HepG2 (cell line): ENCODE data around the gene PODN. TPM values are rescaled to one million over a fixed set of nuclear protein-coding genes. Genes with fewer than 3 reads are reported as not detected.

Experiments
- ATAC-seq: fragments of 200-7000 bp; cut with Tn5 transposase; 3 replicates; pipeline ENCODE4 v1.9.1; 2020; ENCODE audit warnings: mild to moderate bottlenecking, moderate library complexity
- BruUV-seq: library from RNA; stranded (reverse); fragments of 400-500 nt; replicated peaks from 2 replicates; lab custom pipeline; 2021; lab: Mats Ljungman, UMichigan
- CTCF ChIA-PET: fragments of 300-600 bp; formaldehyde crosslinking; extraction: SDS; loops from one replicate; lab custom pipeline; 2021; ENCODE audit warnings: low total read pairs, inconsistent platforms, low intra/inter-chr PET ratio; lab: Yijun Ruan, JAX
- POLR2A ChIA-PET: fragments of 350-600 bp; sonication (Branson Sonifier 250); formaldehyde crosslinking; loops from one replicate; lab custom pipeline; 2020; ENCODE audit warnings: antibody characterized with exemption, inconsistent platforms; lab: Yijun Ruan, JAX
- DNase-seq: peaks from one replicate; pipeline ENCODE4 v3.0.0-alpha.2; 2015; ENCODE audit warnings: low spot score
- FAIRE-seq: peaks from 3 replicates; lab custom pipeline; 2011; peaks lifted over from hg19 to GRCh38; lab: Jason Lieb, UNC
- H2AFZ ChIP-seq: one replicate; pipeline ENCODE4 v1.6.1; 2011; ENCODE audit warnings: low read length, inconsistent platforms
- H3K27ac ChIP-seq: fragments of 300-600 bp; 3 replicates; pipeline ENCODE4 v1.8.0; 2011; ENCODE audit warnings: mixed run types, mild to moderate bottlenecking, mixed read lengths, low read length, inconsistent platforms; ENCODE audit not compliant: insufficient read depth; ENCODE audit errors: extremely low read length
- H3K27me3 ChIP-seq, 2 experiments: fragments of 200-600 bp in 1 of 2; 2 replicates in 1 of 2; 3 replicates in 1 of 2; pipeline versions ENCODE4 v1.6.0 to v1.8.0; 2011; ENCODE audit warnings: low read length in 2 of 2, mild to moderate bottlenecking in 2 of 2, moderate library complexity in 2 of 2, inconsistent platforms in 1 of 2; ENCODE audit not compliant: insufficient read depth in 2 of 2, control insufficient read depth in 1 of 2
- H3K36me3 ChIP-seq, 2 experiments: fragments of 200-600 bp in 1 of 2; replicated peaks in 1 of 2; 2 replicates in 1 of 2; 3 replicates in 1 of 2; pipeline versions ENCODE4 v1.5.1 to v1.8.0; 2011; ENCODE audit warnings: low read length in 2 of 2, inconsistent platforms in 1 of 2; ENCODE audit not compliant: insufficient read depth in 2 of 2, control insufficient read depth in 1 of 2
- H3K4me1 ChIP-seq: 2 replicates; pipeline ENCODE4 v1.5.1; 2012; ENCODE audit warnings: low read length, inconsistent platforms; ENCODE audit not compliant: insufficient read depth
- H3K4me2 ChIP-seq: 2 replicates; pipeline ENCODE4 v1.6.0; 2011; ENCODE audit warnings: low read depth, low read length, inconsistent platforms
- H3K4me3 ChIP-seq, 3 experiments: fragments of 200-600 bp in 1 of 3; sonication (generic), shearing (Covaris generic) in 1 of 3; replicated peaks in 1 of 3; 2 replicates each; pipeline ENCODE4 v1.5.1; 2011 to 2016; ENCODE audit warnings: low read length in 3 of 3, inconsistent platforms in 2 of 3, low read depth in 2 of 3, mild to moderate bottlenecking in 2 of 3, control low read depth in 1 of 3, mixed read lengths in 1 of 3; ENCODE audit not compliant: insufficient read depth in 1 of 3
- H3K79me2 ChIP-seq: one replicate; pipeline ENCODE4 v1.6.1; 2011; ENCODE audit warnings: low read length, inconsistent platforms; ENCODE audit not compliant: insufficient read depth
- H3K9ac ChIP-seq: 2 replicates; pipeline ENCODE4 v1.6.0; 2011; ENCODE audit warnings: mild to moderate bottlenecking, low read depth, low read length, inconsistent platforms; ENCODE audit not compliant: insufficient read depth
- H3K9me3 ChIP-seq: 2 replicates; pipeline ENCODE4 v1.5.1; 2012; ENCODE audit warnings: mild to moderate bottlenecking, low read length
- H4K20me1 ChIP-seq: 2 replicates; pipeline ENCODE4 v1.6.0; 2011; ENCODE audit warnings: inconsistent platforms, mild to moderate bottlenecking, low read length, moderate library complexity; ENCODE audit not compliant: insufficient read depth
- CBFB ChIP-seq: sonication (generic); formaldehyde crosslinking; IDR thresholded peaks from 2 replicates; pipeline ENCODE4 v1.4.0; 2020; ENCODE audit warnings: missing genetic modification reagents
- HDAC1 ChIP-seq: sonication (generic); formaldehyde crosslinking; IDR thresholded peaks from 2 replicates; pipeline ENCODE4 v1.5.1; 2020; ENCODE audit warnings: mild to moderate bottlenecking, missing genetic modification reagents
- IRX3 ChIP-seq: sonication (generic); formaldehyde crosslinking; IDR thresholded peaks from 2 replicates; pipeline ENCODE4 v1.8.1; 2023; ENCODE audit warnings: mild to moderate bottlenecking, low read depth, missing genetic modification reagents, borderline replicate concordance
- KLF16 ChIP-seq, 2 experiments: sonication (generic) in 1 of 2; formaldehyde crosslinking in 1 of 2; IDR thresholded peaks; 2 replicates each; pipeline versions ENCODE4 v1.6.1 to v1.8.0; 2016 to 2023; ENCODE audit warnings: missing genetic modification reagents in 2 of 2, missing compliant biosample characterization in 1 of 2
- MBD4 ChIP-seq: IDR thresholded peaks from 2 replicates; pipeline ENCODE4 v1.6.1; 2012; ENCODE audit warnings: low read length, inconsistent platforms, borderline replicate concordance
- POGZ ChIP-seq: sonication (generic); formaldehyde crosslinking; IDR thresholded peaks from 2 replicates; pipeline ENCODE4 v1.4.0; 2020; ENCODE audit warnings: mild to moderate bottlenecking, missing genetic modification reagents
- SALL1 ChIP-seq: sonication (generic); formaldehyde crosslinking; IDR thresholded peaks from 2 replicates; pipeline ENCODE4 v1.8.0; 2022; ENCODE audit warnings: mild to moderate bottlenecking, missing genetic modification reagents
- SAP130 ChIP-seq: IDR thresholded peaks from 2 replicates; pipeline ENCODE4 v1.6.1; 2016; ENCODE audit warnings: low read depth
- TOPORS ChIP-seq: sonication (generic); formaldehyde crosslinking; IDR thresholded peaks from 2 replicates; pipeline ENCODE4 v1.8.0; 2023; ENCODE audit warnings: mild to moderate bottlenecking, missing genetic modification reagents
- ZNF317 ChIP-seq: sonication (generic); formaldehyde crosslinking; IDR thresholded peaks from 2 replicates; pipeline ENCODE4 v1.5.0; 2020; ENCODE audit warnings: mild to moderate bottlenecking, missing genetic modification reagents
- ZNF431 ChIP-seq: sonication (generic); formaldehyde crosslinking; IDR thresholded peaks from 2 replicates; pipeline ENCODE4 v1.9.0; 2022; ENCODE audit warnings: missing genetic modification reagents, low read depth, mild to moderate bottlenecking, borderline replicate concordance
- ZSCAN30 ChIP-seq: sonication (generic); formaldehyde crosslinking; IDR thresholded peaks from 2 replicates; pipeline ENCODE4 v1.5.0; 2020; ENCODE audit warnings: mild to moderate bottlenecking, missing genetic modification reagents
- WGBS: methylation state at CpG from one replicate; pipeline ENCODE4 v1.1.6; 2017; ENCODE audit warnings: low lambda C conversion rate; 5-methylcytosine and 5-hydroxymethylcytosine counted together
- in situ Hi-C: cut with HindIII; loops from 2 replicates; pipeline ENCODE4 v1.10.0; 2017; ENCODE audit warnings: low pct_unique_long_range_greater_than_20kb; ENCODE audit not compliant: extremely low pct_ligation_motif_present
- intact Hi-C: fragments of 100-400 bp; cut with micrococcal nuclease; formaldehyde crosslinking; loops from one replicate; pipeline ENCODE4 v1.10.0; 2022; ENCODE audit not compliant: unreplicated experiment
- polyA plus RNA-seq, 8 experiments: library from polyadenylated mRNA; depleted of rRNA in 3 of 8; stranded (reverse) in 7 of 8; unstranded in 1 of 8; fragments of >200 nt; fragmentation: Illumina TruSeq in 4 of 8; extraction: Trizol in 4 of 8; gene quantifications; 2 replicates each; pipeline versions ENCODE4 v1.2.1 to v1.2.3, GENCODE V29; 2011 to 2016; ENCODE audit warnings: low read depth in 4 of 8, missing spikeins in 1 of 8, mixed read lengths in 1 of 8; ENCODE audit not compliant: insufficient read depth in 1 of 8
- total RNA-seq, 5 experiments: library from RNA; depleted of rRNA; stranded (reverse); fragments of >200 nt; fragmentation: Illumina TruSeq; extraction: Trizol; gene quantifications; 2 replicates each; pipeline ENCODE4 v1.2.3, GENCODE V29; 2016; ENCODE audit warnings: low read depth in 1 of 5
- TF ChIP-seq, protein P1 (sequence below): IDR thresholded peaks from 2 replicates; pipeline ENCODE4 v1.6.1; 2016
- TF ChIP-seq, protein P2 (sequence below): sonication (generic); formaldehyde crosslinking; IDR thresholded peaks from 2 replicates; pipeline ENCODE4 v1.5.1; 2020; ENCODE audit warnings: mild to moderate bottlenecking, missing genetic modification reagents, borderline replicate concordance
- TF ChIP-seq, protein P3 (sequence below): sonication (generic); formaldehyde crosslinking; IDR thresholded peaks from 2 replicates; pipeline ENCODE4 v1.5.0; 2020; ENCODE audit warnings: missing genetic modification reagents

PODN gene
- total and polyA plus RNA-seq, 2 of the 13 experiments (the other 11 are each of a cell fraction or from before 2014, with no cell fraction given) = 0.13 TPM; not detected in 1

DNA sequence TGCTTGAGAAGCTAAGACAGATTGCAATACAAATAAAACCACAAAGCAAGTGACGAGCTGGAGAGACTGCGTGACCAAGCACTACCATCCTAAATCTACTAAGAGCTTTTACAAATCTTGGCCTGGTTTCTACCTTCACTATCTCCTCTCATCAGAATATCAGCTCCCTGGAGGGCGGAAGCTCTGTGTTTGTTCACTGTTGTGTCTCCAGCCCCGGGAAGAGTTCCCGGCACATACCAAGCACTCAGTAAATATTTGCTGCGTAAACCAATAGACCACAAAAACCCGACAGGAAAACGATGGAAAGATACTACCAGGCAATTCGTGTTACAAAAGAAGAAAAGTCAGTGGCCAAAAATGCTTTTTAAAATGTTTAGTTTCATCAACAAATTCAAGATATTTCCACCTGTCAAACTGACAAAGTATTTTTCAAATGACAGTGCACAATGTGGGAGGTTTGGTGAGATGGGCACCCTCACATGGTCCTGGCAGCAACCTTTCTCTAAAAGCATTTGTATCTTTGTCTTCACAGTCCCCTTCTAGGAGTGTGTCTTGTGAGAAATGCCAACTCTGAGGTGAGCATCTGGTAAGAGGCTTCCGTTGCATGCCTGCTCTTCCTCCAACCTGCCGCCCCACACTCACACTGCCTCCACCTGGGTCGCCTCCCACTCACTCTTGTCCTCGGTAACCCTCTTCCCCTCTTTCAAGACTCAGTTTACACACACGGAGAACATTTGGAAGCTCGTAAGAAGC lies 45.7 kb downstream of the PODN start:
- Histone ChIP-seq H3K27me3 (peaks cover 4 to 64% of the 10 kb centered on the region in 2 experiments; a peak in 4 of 5 replicates), H3K9ac (peak overlapping the region; percentile 11; the same call in 1 of the 2 replicates), H2AFZ (no peak overlapping the region), H3K36me3 (no peaks in the 10 kb centered on the region), H3K4me1 (peaks cover 93% of the 10 kb centered on the region), H4K20me1 (no peaks in the 10 kb centered on the region), H3K79me2 (no peaks in the 10 kb centered on the region), H3K4me3 (peak overlapping the region in 1 of 3 experiments; percentile 52; a peak in 2 of 6 replicates), H3K9me3 (no peaks in the 10 kb centered on the region; the same call in 1 of the 2 replicates), H3K27ac (peak overlapping the region; percentile 47), H3K4me2 (peak overlapping the region; percentile 77)
- ChIA-PET POLR2A (interaction anchor here (0.7 to 2.7 kb wide), 12 partner anchors 14 to 404 kb away, joined by 3 to 20 read pairs (median 5); partner anchors contain the start of gene ECHDC2), CTCF (no interaction called here)
- FAIRE-seq = peak; percentile 99
- DNase-seq = peak; percentile 90
- 15% methylated on average over 15 of the region's 15 CpGs for WGBS
- no TSS peak for BruUV-seq
- in situ Hi-C loops = no loop called here
- ATAC-seq = peak; percentile 84
- intact Hi-C loops = loop anchor here (2.0 kb wide), 1 partner anchor 75 kb away; no protein-coding TSS in a partner anchor
- TF ChIP-seq, protein P1, sequence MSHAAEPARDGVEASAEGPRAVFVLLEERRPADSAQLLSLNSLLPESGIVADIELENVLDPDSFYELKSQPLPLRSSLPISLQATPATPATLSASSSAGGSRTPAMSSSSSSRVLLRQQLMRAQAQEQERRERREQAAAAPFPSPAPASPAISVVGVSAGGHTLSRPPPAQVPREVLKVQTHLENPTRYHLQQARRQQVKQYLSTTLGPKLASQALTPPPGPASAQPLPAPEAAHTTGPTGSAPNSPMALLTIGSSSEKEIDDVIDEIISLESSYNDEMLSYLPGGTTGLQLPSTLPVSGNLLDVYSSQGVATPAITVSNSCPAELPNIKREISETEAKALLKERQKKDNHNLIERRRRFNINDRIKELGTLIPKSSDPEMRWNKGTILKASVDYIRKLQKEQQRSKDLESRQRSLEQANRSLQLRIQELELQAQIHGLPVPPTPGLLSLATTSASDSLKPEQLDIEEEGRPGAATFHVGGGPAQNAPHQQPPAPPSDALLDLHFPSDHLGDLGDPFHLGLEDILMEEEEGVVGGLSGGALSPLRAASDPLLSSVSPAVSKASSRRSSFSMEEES = peak; percentile 79
- TF ChIP-seq, protein P2, sequence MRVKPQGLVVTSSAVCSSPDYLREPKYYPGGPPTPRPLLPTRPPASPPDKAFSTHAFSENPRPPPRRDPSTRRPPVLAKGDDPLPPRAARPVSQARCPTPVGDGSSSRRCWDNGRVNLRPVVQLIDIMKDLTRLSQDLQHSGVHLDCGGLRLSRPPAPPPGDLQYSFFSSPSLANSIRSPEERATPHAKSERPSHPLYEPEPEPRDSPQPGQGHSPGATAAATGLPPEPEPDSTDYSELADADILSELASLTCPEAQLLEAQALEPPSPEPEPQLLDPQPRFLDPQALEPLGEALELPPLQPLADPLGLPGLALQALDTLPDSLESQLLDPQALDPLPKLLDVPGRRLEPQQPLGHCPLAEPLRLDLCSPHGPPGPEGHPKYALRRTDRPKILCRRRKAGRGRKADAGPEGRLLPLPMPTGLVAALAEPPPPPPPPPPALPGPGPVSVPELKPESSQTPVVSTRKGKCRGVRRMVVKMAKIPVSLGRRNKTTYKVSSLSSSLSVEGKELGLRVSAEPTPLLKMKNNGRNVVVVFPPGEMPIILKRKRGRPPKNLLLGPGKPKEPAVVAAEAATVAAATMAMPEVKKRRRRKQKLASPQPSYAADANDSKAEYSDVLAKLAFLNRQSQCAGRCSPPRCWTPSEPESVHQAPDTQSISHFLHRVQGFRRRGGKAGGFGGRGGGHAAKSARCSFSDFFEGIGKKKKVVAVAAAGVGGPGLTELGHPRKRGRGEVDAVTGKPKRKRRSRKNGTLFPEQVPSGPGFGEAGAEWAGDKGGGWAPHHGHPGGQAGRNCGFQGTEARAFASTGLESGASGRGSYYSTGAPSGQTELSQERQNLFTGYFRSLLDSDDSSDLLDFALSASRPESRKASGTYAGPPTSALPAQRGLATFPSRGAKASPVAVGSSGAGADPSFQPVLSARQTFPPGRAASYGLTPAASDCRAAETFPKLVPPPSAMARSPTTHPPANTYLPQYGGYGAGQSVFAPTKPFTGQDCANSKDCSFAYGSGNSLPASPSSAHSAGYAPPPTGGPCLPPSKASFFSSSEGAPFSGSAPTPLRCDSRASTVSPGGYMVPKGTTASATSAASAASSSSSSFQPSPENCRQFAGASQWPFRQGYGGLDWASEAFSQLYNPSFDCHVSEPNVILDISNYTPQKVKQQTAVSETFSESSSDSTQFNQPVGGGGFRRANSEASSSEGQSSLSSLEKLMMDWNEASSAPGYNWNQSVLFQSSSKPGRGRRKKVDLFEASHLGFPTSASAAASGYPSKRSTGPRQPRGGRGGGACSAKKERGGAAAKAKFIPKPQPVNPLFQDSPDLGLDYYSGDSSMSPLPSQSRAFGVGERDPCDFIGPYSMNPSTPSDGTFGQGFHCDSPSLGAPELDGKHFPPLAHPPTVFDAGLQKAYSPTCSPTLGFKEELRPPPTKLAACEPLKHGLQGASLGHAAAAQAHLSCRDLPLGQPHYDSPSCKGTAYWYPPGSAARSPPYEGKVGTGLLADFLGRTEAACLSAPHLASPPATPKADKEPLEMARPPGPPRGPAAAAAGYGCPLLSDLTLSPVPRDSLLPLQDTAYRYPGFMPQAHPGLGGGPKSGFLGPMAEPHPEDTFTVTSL (CRISPR knock-in tag) = peak; percentile 91; the same call in 1 of the 2 replicates
- TF ChIP-seq IRX3 (CRISPR knock-in tag) = 0 out of 2 replicates have a peak, but pooled peaks have one; percentile 61
- peak; percentile 68 for TF ChIP-seq ZNF317 (CRISPR knock-in tag)
- TF ChIP-seq KLF16 (CRISPR knock-in tag; IDR thresholded peaks at IDR 0.05) = peak in 1 of 2 experiments; percentile 71; a peak in 2 of 4 replicates
- TF ChIP-seq TOPORS = no peak
- TF ChIP-seq HDAC1 (CRISPR knock-in tag) = peak; percentile 88
- TF ChIP-seq ZNF431 (CRISPR knock-in tag) = no peak; the same call in 1 of the 2 replicates
- TF ChIP-seq, protein P3, sequence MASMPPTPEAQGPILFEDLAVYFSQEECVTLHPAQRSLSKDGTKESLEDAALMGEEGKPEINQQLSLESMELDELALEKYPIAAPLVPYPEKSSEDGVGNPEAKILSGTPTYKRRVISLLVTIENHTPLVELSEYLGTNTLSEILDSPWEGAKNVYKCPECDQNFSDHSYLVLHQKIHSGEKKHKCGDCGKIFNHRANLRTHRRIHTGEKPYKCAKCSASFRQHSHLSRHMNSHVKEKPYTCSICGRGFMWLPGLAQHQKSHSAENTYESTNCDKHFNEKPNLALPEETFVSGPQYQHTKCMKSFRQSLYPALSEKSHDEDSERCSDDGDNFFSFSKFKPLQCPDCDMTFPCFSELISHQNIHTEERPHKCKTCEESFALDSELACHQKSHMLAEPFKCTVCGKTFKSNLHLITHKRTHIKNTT (CRISPR knock-in tag) = no peak
- no peak for TF ChIP-seq ZSCAN30
- peak; percentile 89 for TF ChIP-seq SALL1 (CRISPR knock-in tag)
- TF ChIP-seq CBFB (CRISPR knock-in tag) = peak; percentile 99
- TF ChIP-seq POGZ (CRISPR knock-in tag) = peak; percentile 20; the same call in 1 of the 2 replicates
- peak; percentile 87 for TF ChIP-seq SAP130 (CRISPR knock-in tag)
- TF ChIP-seq MBD4 = 0 out of 2 replicates have a peak, but pooled peaks have one; percentile 78
